Globus pallidus (tissue), 1 donor: ENCODE data around the gene KRT222.

Experiments used
- DNase-seq: peaks from one replicate; pipeline ENCODE4 v3.0.0-alpha.2; 2015; ENCODE audit warnings: low spot score

The KRT222 gene

GRCh38 chr17:40615068-40615840, 49.7 kb downstream of the KRT222 start:
- no peak for DNase-seq

- DNase-seq = no peak
Observed at GRCh38 chr17:40614431-40615067, 50.4 kb downstream of the KRT222 start.

GRCh38 chr17:40613467-40614154, 51.4 kb downstream of the KRT222 start:
- no peak for DNase-seq

GRCh38 chr17:40612599-40613244, 52.3 kb downstream of the KRT222 start:
- no peak for DNase-seq

- DNase-seq = no peak
Observed at GRCh38 chr17:40611840-40612474, 53.0 kb downstream of the KRT222 start.

GRCh38 chr17:40610359-40610758, 54.6 kb downstream of the KRT222 start:
- DNase-seq = no peak

GRCh38 chr17:40608061-40608581, 56.9 kb downstream of the KRT222 start:
- DNase-seq = no peak

GRCh38 chr17:40607641-40608040, 57.3 kb downstream of the KRT222 start:
- DNase-seq = no peak

- no peak for DNase-seq
Observed at GRCh38 chr17:40606548-40607353, 58.2 kb downstream of the KRT222 start.

- no peak for DNase-seq
Observed at GRCh38 chr17:40605306-40605705, 59.7 kb downstream of the KRT222 start.
